Gastroesophageal sphincter (tissue), 3 donors: ENCODE measurements around the gene DSN1.

Experiments
- CTCF ChIP-seq, 4 experiments: fragments of 200-600 bp in 2 of 4; fragments of 450-650 bp in 2 of 4; sonication (generic) in 1 of 4; IDR thresholded peaks; one replicate each; pipeline ENCODE4 v1.5.1; 2017 to 2019; ENCODE audit warnings: antibody characterized with exemption in 4 of 4, mild to moderate bottlenecking in 2 of 4, moderate library complexity in 2 of 4
- POLR2AphosphoS5 ChIP-seq: sonication (generic); formaldehyde crosslinking; IDR thresholded peaks from one replicate; pipeline ENCODE4 v1.6.1; 2017; ENCODE audit warnings: antibody characterized with exemption

- TF ChIP-seq CTCF (IDR thresholded peaks at IDR 0.05) (no peak), POLR2AphosphoS5 (no peak)
Measured at GRCh38 chr20:36736451-36737182, 36.9 kb downstream of the DSN1 start.
